Left cardiac atrium (tissue), 4 donors: Measurements from ENCODE around the gene NOS1. TPM values are rescaled to one million over a fixed set of nuclear protein-coding genes. Genes with fewer than 3 reads are reported as not detected.
"Not testable (repeated sequence)": the region's sequence is repeated elsewhere in the genome, so short reads cannot be mapped to it uniquely, and the experiment has no call there.

Experiments
- ATAC-seq, 2 donors: fragments of 200-7000 bp; cut with Tn5 transposase; one replicate each; pipeline ENCODE4 v1.9.1; 2020; ENCODE audit warnings: mild to moderate bottlenecking in 2 of 2, moderate library complexity in 2 of 2
- DNase-seq: peaks from one replicate; pipeline ENCODE4 v3.0.0-alpha.2; 2020
- intact Hi-C, 2 donors: fragments of 100-400 bp; cut with DNase I; formaldehyde crosslinking; loops; one replicate each; pipeline versions ENCODE4 v1.14.1 to v1.15.1; 2022 to 2023
- total RNA-seq, 2 donors: library from RNA; stranded (reverse); fragmentation: NEBNext Ultra II Directional; extraction: Animal tissue kit (Norgen Biotek cat#: 25700); gene quantifications; one replicate each; pipeline ENCODE4 v1.2.1, GENCODE V29; 2021
- donor health status: DM: no; HTN: yes; CAD: no.
- donor health status: DM: no; HTN: yes; CAD: no; lungs with severe emphysema.
- donor health status: DM: yes; HTN: yes; CAD: no.
- donor health status: Dilated cardiomyopathy.

NOS1 gene
- total RNA-seq, 2 donors from 2014 or later, result 0.06 to 0.89 TPM

GRCh38 chr12:117227000-117227653 is 134.3 kb downstream of the NOS1 start:
- DNase-seq (no peak), ATAC-seq (no peak)
- intact Hi-C loops, result no loop called here

GRCh38 chr12:117226505-117226904 is 134.9 kb downstream of the NOS1 start:
- ATAC-seq (no peak), DNase-seq (no peak)
- intact Hi-C loops, result no loop called here

GRCh38 chr12:117225179-117225578 is 136.2 kb downstream of the NOS1 start:
- ATAC-seq (no peak), DNase-seq (no peak)
- intact Hi-C loops, result no loop called here

GRCh38 chr12:117220947-117221346 is 140.5 kb downstream of the NOS1 start:
- intact Hi-C loops, DNase-seq, ATAC-seq: not testable (repeated sequence)

GRCh38 chr12:117218149-117218548 is 143.3 kb downstream of the NOS1 start:
- intact Hi-C loops, result no loop called here
- no peak for ATAC-seq
- no peak for DNase-seq

- intact Hi-C loops, result no loop called here
- no peak for DNase-seq
- no peak for ATAC-seq
Observed at GRCh38 chr12:117216686-117217085, 144.7 kb downstream of the NOS1 start.

GRCh38 chr12:117214797-117215196 is 146.6 kb downstream of the NOS1 start:
- intact Hi-C loops, result no loop called here
- DNase-seq, result no peak

GRCh38 chr12:117213295-117213808 is 148.1 kb downstream of the NOS1 start:
- ATAC-seq, result no peak

More at GRCh38 chr12:117214797-117215196, 146.6 kb downstream of the NOS1 start:
- no peak for ATAC-seq

GRCh38 chr12:117212563-117213190 is 148.7 kb downstream of the NOS1 start:
- intact Hi-C loops, result loop anchor here (1.0 to 2.0 kb wide), 2 partner anchors 624 to 625 kb away; no protein-coding TSS in a partner anchor
- DNase-seq (peak; percentile 72), ATAC-seq (peak; percentile 84 to 88)

More at GRCh38 chr12:117213295-117213808, 148.1 kb downstream of the NOS1 start:
- intact Hi-C loops, result loop anchor here in 1 of 2 donors (2.0 kb wide), 1 partner anchor 623 kb away; no protein-coding TSS in a partner anchor
- no peak for DNase-seq

GRCh38 chr12:117210266-117210918 is 151.0 kb downstream of the NOS1 start:
- DNase-seq, result no peak
- ATAC-seq, result no peak
- intact Hi-C loops, result no loop called here

- DNase-seq, result no peak
- intact Hi-C loops, result no loop called here
- no peak for ATAC-seq
Observed at GRCh38 chr12:117209626-117210025, 151.8 kb downstream of the NOS1 start.

- intact Hi-C loops, result no loop called here
- ATAC-seq, result no peak
- no peak for DNase-seq
Observed at GRCh38 chr12:117208811-117209455, 152.5 kb downstream of the NOS1 start.

GRCh38 chr12:117208206-117208605 is 153.2 kb downstream of the NOS1 start:
- ATAC-seq, result no peak
- DNase-seq, result no peak
- intact Hi-C loops, result no loop called here

GRCh38 chr12:117207675-117208074 is 153.8 kb downstream of the NOS1 start:
- intact Hi-C loops, result no loop called here
- DNase-seq (no peak), ATAC-seq (no peak)

GRCh38 chr12:117202556-117202955 is 158.9 kb downstream of the NOS1 start:
- intact Hi-C loops, result no loop called here
- ATAC-seq (no peak), DNase-seq (no peak)

GRCh38 chr12:117202033-117202432 is 159.4 kb downstream of the NOS1 start:
- ATAC-seq (no peak), DNase-seq (no peak)
- intact Hi-C loops, result no loop called here

- DNase-seq, ATAC-seq, intact Hi-C loops: not testable (repeated sequence)
Observed at GRCh38 chr12:117199956-117200744, 161.3 kb downstream of the NOS1 start.

- intact Hi-C loops, DNase-seq, ATAC-seq: not testable (repeated sequence)
Observed at GRCh38 chr12:117196334-117196733, 165.1 kb downstream of the NOS1 start.

GRCh38 chr12:117195027-117195426 is 166.4 kb downstream of the NOS1 start:
- ATAC-seq, DNase-seq, intact Hi-C loops: not testable (repeated sequence)
